Peyer's patch (tissue), 4 donors: ENCODE measurements around the gene TPBGL.

Experiments
- CTCF ChIP-seq, 6 experiments: fragments of 450-650 bp in 4 of 6; fragments of 200-600 bp in 2 of 6; sonication (generic) in 1 of 6; IDR thresholded peaks; one replicate each; pipeline ENCODE4 v1.5.1; 2017 to 2019; ENCODE audit warnings: antibody characterized with exemption in 6 of 6, mild to moderate bottlenecking in 3 of 6, moderate library complexity in 1 of 6
- POLR2A ChIP-seq, 2 donors: fragments of 450-650 bp; IDR thresholded peaks; one replicate each; pipeline ENCODE4 v1.5.1; 2017; ENCODE audit warnings: antibody characterized with exemption in 2 of 2, mild to moderate bottlenecking in 2 of 2, moderate library complexity in 2 of 2

GRCh38 chr11:75273411-75274391 is 33.1 kb downstream of the TPBGL start:
- TF ChIP-seq CTCF (IDR thresholded peaks at IDR 0.05) (no peak), POLR2A (IDR thresholded peaks at IDR 0.05) (no peak)
